HepG2 (cell line): ENCODE results near the gene NOMO2. TPM values are rescaled to one million over a fixed set of nuclear protein-coding genes. Genes with fewer than 3 reads are reported as not detected.
"Not testable (repeated sequence)": the region's sequence is repeated elsewhere in the genome, so short reads cannot be mapped to it uniquely, and the experiment has no call there.

ENCODE experiments used
- ATAC-seq: fragments of 200-7000 bp; cut with Tn5 transposase; 3 replicates; pipeline ENCODE4 v1.9.1; 2020; ENCODE audit warnings: mild to moderate bottlenecking, moderate library complexity
- BruUV-seq: library from RNA; stranded (reverse); fragments of 400-500 nt; replicated peaks from 2 replicates; lab custom pipeline; 2021; lab: Mats Ljungman, UMichigan
- CTCF ChIA-PET: fragments of 300-600 bp; formaldehyde crosslinking; extraction: SDS; loops from one replicate; lab custom pipeline; 2021; ENCODE audit warnings: low total read pairs, inconsistent platforms, low intra/inter-chr PET ratio; lab: Yijun Ruan, JAX
- POLR2A ChIA-PET: fragments of 350-600 bp; sonication (Branson Sonifier 250); formaldehyde crosslinking; loops from one replicate; lab custom pipeline; 2020; ENCODE audit warnings: antibody characterized with exemption, inconsistent platforms; lab: Yijun Ruan, JAX
- DNase-seq: peaks from one replicate; pipeline ENCODE4 v3.0.0-alpha.2; 2015; ENCODE audit warnings: low spot score
- FAIRE-seq: peaks from 3 replicates; lab custom pipeline; 2011; peaks lifted over from hg19 to GRCh38; lab: Jason Lieb, UNC
- H2AFZ ChIP-seq: one replicate; pipeline ENCODE4 v1.6.1; 2011; ENCODE audit warnings: low read length, inconsistent platforms
- H3K27ac ChIP-seq: fragments of 300-600 bp; 3 replicates; pipeline ENCODE4 v1.8.0; 2011; ENCODE audit warnings: mixed run types, mild to moderate bottlenecking, mixed read lengths, low read length, inconsistent platforms; ENCODE audit not compliant: insufficient read depth; ENCODE audit errors: extremely low read length
- H3K27me3 ChIP-seq, 2 experiments: fragments of 200-600 bp in 1 of 2; 2 replicates in 1 of 2; 3 replicates in 1 of 2; pipeline versions ENCODE4 v1.6.0 to v1.8.0; 2011; ENCODE audit warnings: low read length in 2 of 2, mild to moderate bottlenecking in 2 of 2, moderate library complexity in 2 of 2, inconsistent platforms in 1 of 2; ENCODE audit not compliant: insufficient read depth in 2 of 2, control insufficient read depth in 1 of 2
- H3K36me3 ChIP-seq, 2 experiments: fragments of 200-600 bp in 1 of 2; replicated peaks in 1 of 2; 2 replicates in 1 of 2; 3 replicates in 1 of 2; pipeline versions ENCODE4 v1.5.1 to v1.8.0; 2011; ENCODE audit warnings: low read length in 2 of 2, inconsistent platforms in 1 of 2; ENCODE audit not compliant: insufficient read depth in 2 of 2, control insufficient read depth in 1 of 2
- H3K4me1 ChIP-seq: 2 replicates; pipeline ENCODE4 v1.5.1; 2012; ENCODE audit warnings: low read length, inconsistent platforms; ENCODE audit not compliant: insufficient read depth
- H3K4me2 ChIP-seq: 2 replicates; pipeline ENCODE4 v1.6.0; 2011; ENCODE audit warnings: low read depth, low read length, inconsistent platforms
- H3K4me3 ChIP-seq, 3 experiments: fragments of 200-600 bp in 1 of 3; sonication (generic), shearing (Covaris generic) in 1 of 3; replicated peaks in 1 of 3; 2 replicates each; pipeline ENCODE4 v1.5.1; 2011 to 2016; ENCODE audit warnings: low read length in 3 of 3, inconsistent platforms in 2 of 3, low read depth in 2 of 3, mild to moderate bottlenecking in 2 of 3, control low read depth in 1 of 3, mixed read lengths in 1 of 3; ENCODE audit not compliant: insufficient read depth in 1 of 3
- H3K79me2 ChIP-seq: one replicate; pipeline ENCODE4 v1.6.1; 2011; ENCODE audit warnings: low read length, inconsistent platforms; ENCODE audit not compliant: insufficient read depth
- H3K9ac ChIP-seq: 2 replicates; pipeline ENCODE4 v1.6.0; 2011; ENCODE audit warnings: mild to moderate bottlenecking, low read depth, low read length, inconsistent platforms; ENCODE audit not compliant: insufficient read depth
- H3K9me3 ChIP-seq: 2 replicates; pipeline ENCODE4 v1.5.1; 2012; ENCODE audit warnings: mild to moderate bottlenecking, low read length
- H4K20me1 ChIP-seq: 2 replicates; pipeline ENCODE4 v1.6.0; 2011; ENCODE audit warnings: inconsistent platforms, mild to moderate bottlenecking, low read length, moderate library complexity; ENCODE audit not compliant: insufficient read depth
- BCL6 ChIP-seq: IDR thresholded peaks from 2 replicates; pipeline ENCODE4 v1.6.1; 2016; ENCODE audit warnings: missing genetic modification reagents, missing compliant biosample characterization
- DRAP1 ChIP-seq: IDR thresholded peaks from 2 replicates; pipeline ENCODE4 v1.6.1; 2016; ENCODE audit warnings: missing genetic modification reagents, missing compliant biosample characterization
- GATAD1 ChIP-seq: IDR thresholded peaks from 2 replicates; pipeline ENCODE4 v1.6.1; 2016; ENCODE audit warnings: missing genetic modification reagents, missing compliant biosample characterization
- MYC ChIP-seq: sonication (generic); formaldehyde crosslinking; IDR thresholded peaks from 2 replicates; pipeline ENCODE4 v1.9.0; 2021; ENCODE audit warnings: missing genetic modification reagents, borderline replicate concordance
- NFKB2 ChIP-seq: sonication (generic); formaldehyde crosslinking; IDR thresholded peaks from 2 replicates; pipeline ENCODE4 v1.4.0; 2020; ENCODE audit warnings: missing genetic modification reagents, borderline replicate concordance
- PAXIP1 ChIP-seq: sonication (generic); formaldehyde crosslinking; conservative IDR thresholded peaks from 2 replicates; pipeline ENCODE4 v1.4.0; 2020; ENCODE audit warnings: mild to moderate bottlenecking, missing genetic modification reagents, moderate library complexity
- POLR2A ChIP-seq, 2 experiments: IDR thresholded peaks; 2 replicates each; pipeline ENCODE4 v1.6.1; 2011; ENCODE audit warnings: low read depth in 2 of 2, low read length in 2 of 2, mild to moderate bottlenecking in 1 of 2, moderate library complexity in 1 of 2; ENCODE audit not compliant: insufficient read depth in 1 of 2
- SOX13 ChIP-seq, 3 experiments: fragments of 450-650 bp in 1 of 3; sonication (generic) in 1 of 3; formaldehyde crosslinking in 1 of 3; IDR thresholded peaks in 2 of 3; conservative IDR thresholded peaks in 1 of 3; 2 replicates each; pipeline versions ENCODE4 v1.5.0 to v1.6.1; 2016 to 2020; ENCODE audit warnings: antibody characterized with exemption in 1 of 3, mild to moderate bottlenecking in 1 of 3, missing compliant biosample characterization in 1 of 3, missing genetic modification reagents in 1 of 3, moderate library complexity in 1 of 3
- TAF1 ChIP-seq: sonication (generic); formaldehyde crosslinking; IDR thresholded peaks from 2 replicates; pipeline ENCODE4 v1.4.0; 2020; ENCODE audit warnings: missing genetic modification reagents
- ZNF574 ChIP-seq: sonication (generic); formaldehyde crosslinking; IDR thresholded peaks from 2 replicates; pipeline ENCODE4 v1.4.0; 2020; ENCODE audit warnings: missing genetic modification reagents
- WGBS: methylation state at CpG from one replicate; pipeline ENCODE4 v1.1.6; 2017; ENCODE audit warnings: low lambda C conversion rate; 5-methylcytosine and 5-hydroxymethylcytosine counted together
- in situ Hi-C: cut with HindIII; loops from 2 replicates; pipeline ENCODE4 v1.10.0; 2017; ENCODE audit warnings: low pct_unique_long_range_greater_than_20kb; ENCODE audit not compliant: extremely low pct_ligation_motif_present
- intact Hi-C: fragments of 100-400 bp; cut with micrococcal nuclease; formaldehyde crosslinking; loops from one replicate; pipeline ENCODE4 v1.10.0; 2022; ENCODE audit not compliant: unreplicated experiment
- polyA plus RNA-seq, 8 experiments: library from polyadenylated mRNA; depleted of rRNA in 3 of 8; stranded (reverse) in 7 of 8; unstranded in 1 of 8; fragments of >200 nt; fragmentation: Illumina TruSeq in 4 of 8; extraction: Trizol in 4 of 8; gene quantifications; 2 replicates each; pipeline versions ENCODE4 v1.2.1 to v1.2.3, GENCODE V29; 2011 to 2016; ENCODE audit warnings: low read depth in 4 of 8, missing spikeins in 1 of 8, mixed read lengths in 1 of 8; ENCODE audit not compliant: insufficient read depth in 1 of 8
- total RNA-seq, 5 experiments: library from RNA; depleted of rRNA; stranded (reverse); fragments of >200 nt; fragmentation: Illumina TruSeq; extraction: Trizol; gene quantifications; 2 replicates each; pipeline ENCODE4 v1.2.3, GENCODE V29; 2016; ENCODE audit warnings: low read depth in 1 of 5

Gene NOMO2
- total and polyA plus RNA-seq, 2 of the 13 experiments (the other 11 are each of a cell fraction or from before 2014, with no cell fraction given): 217 to 372 TPM

- TF ChIP-seq ZNF574 (CRISPR knock-in tag) (peak; percentile 92), GATAD1 (peak; percentile 70), NFKB2 (CRISPR knock-in tag) (peak; percentile 32; the same call in 1 of the 2 replicates), POLR2A (IDR thresholded peaks at IDR 0.05; ENCODE audit: insufficient read depth in 1 of 2, low read depth in 2 of 2, low read length in 2 of 2) (peak in 1 of 2 experiments; percentile 47; a peak in 1 of 4 replicates), TAF1 (CRISPR knock-in tag) (peak; percentile 47), MYC (0 out of 2 replicates have a peak, but pooled peaks have one; percentile 32), DRAP1 (CRISPR knock-in tag) (peak; percentile 48; the same call in 1 of the 2 replicates)
Measured at GRCh38 chr16:18561727-18562314, at the start of gene NOMO2 (continued).

- H2AFZ ChIP-seq; in situ Hi-C loops; H3K9me3 ChIP-seq; H3K27me3 ChIP-seq; FAIRE-seq; POLR2A ChIA-PET; H3K36me3 ChIP-seq; intact Hi-C loops; H4K20me1 ChIP-seq; H3K9ac ChIP-seq; H3K4me3 ChIP-seq; CTCF ChIA-PET; ATAC-seq; DNase-seq; H3K79me2 ChIP-seq; H3K27ac ChIP-seq; BruUV-seq; TF ChIP-seq SOX13 (IDR thresholded peaks at IDR 0.05): not testable (repeated sequence)
- peak overlapping the region; percentile 42; the same call in 1 of the 2 replicates for H3K4me2 ChIP-seq
- peaks cover 23% of the 10 kb centered on the region for H3K4me1 ChIP-seq
- 7% methylated on average over 4 of the region's 4 CpGs for WGBS
- TF ChIP-seq SOX13 (CRISPR knock-in tag; conservative IDR thresholded peaks at IDR 0.05 in 1 of 2, IDR thresholded peaks at IDR 0.05 in 1 of 2) (peak in 1 of 2 experiments; percentile 61; a peak in 1 of 4 replicates), BCL6 (CRISPR knock-in tag) (0 out of 2 replicates have a peak, but pooled peaks have one; percentile 40), PAXIP1 (CRISPR knock-in tag) (peak; percentile 42; the same call in 1 of the 2 replicates)
Measured at GRCh38 chr16:18610147-18610803, 48.4 kb upstream of the NOMO2 start.
